Glomerular visceral epithelial cell (primary cell): ENCODE data around the gene GPR83.
"Not testable (repeated sequence)": the region's sequence is repeated elsewhere in the genome, so short reads cannot be mapped to it uniquely, and the experiment has no call there.

Experiments used
- DNase-seq: peaks from one replicate; pipeline ENCODE4 v3.0.0-alpha.2; 2016; ENCODE audit errors: extremely low spot score

The GPR83 gene

GRCh38 chr11:94400839-94401772 lies at the start of gene GPR83:
Gene GPR83 (minus strand): TSS chr11:94401419. CDS start chr11:94401247, 172 bp downstream.
- DNase-seq, result peak; percentile 6

- no peak for DNase-seq
Observed at GRCh38 chr11:94450048-94450447, 48.8 kb upstream of the GPR83 start.

GRCh38 chr11:94449437-94449836 lies 48.2 kb upstream of the GPR83 start:
- peak; percentile 10 for DNase-seq

- DNase-seq, result no peak
Observed at GRCh38 chr11:94449029-94449428, 47.8 kb upstream of the GPR83 start.

GRCh38 chr11:94447149-94447548 lies 45.9 kb upstream of the GPR83 start:
- DNase-seq, result no peak

GRCh38 chr11:94445641-94446040 lies 44.4 kb upstream of the GPR83 start:
- no peak for DNase-seq

GRCh38 chr11:94433049-94433448 lies 31.8 kb upstream of the GPR83 start:
- DNase-seq, result no peak

- DNase-seq, result no peak
Observed at GRCh38 chr11:94424662-94425061, 23.4 kb upstream of the GPR83 start.

- no peak for DNase-seq
Observed at GRCh38 chr11:94424011-94424410, 22.8 kb upstream of the GPR83 start.

- peak; percentile 60 for DNase-seq
Observed at GRCh38 chr11:94423507-94423906, 22.3 kb upstream of the GPR83 start.

- DNase-seq, result no peak
Observed at GRCh38 chr11:94418123-94418765, 17.0 kb upstream of the GPR83 start.

- DNase-seq, result peak; percentile 8
Observed at GRCh38 chr11:94417386-94417987, 16.3 kb upstream of the GPR83 start.

- DNase-seq, result no peak
Observed at GRCh38 chr11:94405062-94405833, 4.0 kb upstream of the GPR83 start.

- DNase-seq, result no peak
Observed at GRCh38 chr11:94402355-94402754, 1.1 kb upstream of the GPR83 start.

GRCh38 chr11:94401773-94402265 lies 600 bp upstream of the GPR83 start:
- no peak for DNase-seq

GRCh38 chr11:94400457-94400838 lies 771 bp downstream of the GPR83 start:
- no peak for DNase-seq

GRCh38 chr11:94400050-94400449 lies 1.2 kb downstream of the GPR83 start:
- DNase-seq, result no peak

GRCh38 chr11:94398101-94398500 lies 3.1 kb downstream of the GPR83 start:
- DNase-seq, result no peak

GRCh38 chr11:94396282-94396681 lies 4.9 kb downstream of the GPR83 start:
- no peak for DNase-seq

- DNase-seq, result not testable (repeated sequence)
Observed at GRCh38 chr11:94391937-94392336, 9.3 kb downstream of the GPR83 start.

- no peak for DNase-seq
Observed at GRCh38 chr11:94379613-94380012, 21.6 kb downstream of the GPR83 start.

- DNase-seq, result no peak
Observed at GRCh38 chr11:94376841-94377240, 24.4 kb downstream of the GPR83 start.
